AG04449 (cell line): Measurements from ENCODE around the gene ARL15.

Experiments used
- CTCF ChIA-PET: fragments of 350-600 bp; formaldehyde crosslinking; extraction: SDS; loops from one replicate; lab custom pipeline; 2021; ENCODE audit warnings: antibody characterized with exemption; lab: Yijun Ruan, JAX
- POLR2A ChIA-PET: fragments of 400-600, 350-600 bp; formaldehyde crosslinking; extraction: SDS; loops from one replicate; lab custom pipeline; 2020; ENCODE audit warnings: antibody characterized with exemption, inconsistent platforms; lab: Yijun Ruan, JAX
- DNase-seq: peaks from one replicate; pipeline ENCODE4 v3.0.0-alpha.2; 2010; ENCODE audit warnings: low read depth, low spot score
- H3K4me3 ChIP-seq: 2 replicates; pipeline ENCODE4 v1.5.1; 2011; ENCODE audit warnings: low read depth, mild to moderate bottlenecking, control low read depth, low read length
- TF ChIP-seq, protein P1 (sequence below): IDR thresholded peaks from one replicate; pipeline ENCODE4 v1.5.1; 2011; ENCODE audit warnings: mild to moderate bottlenecking, moderate library complexity, low read length, control low read depth, inconsistent platforms; ENCODE audit not compliant: insufficient read depth; ENCODE audit errors: missing control alignments

ARL15 gene

DNA sequence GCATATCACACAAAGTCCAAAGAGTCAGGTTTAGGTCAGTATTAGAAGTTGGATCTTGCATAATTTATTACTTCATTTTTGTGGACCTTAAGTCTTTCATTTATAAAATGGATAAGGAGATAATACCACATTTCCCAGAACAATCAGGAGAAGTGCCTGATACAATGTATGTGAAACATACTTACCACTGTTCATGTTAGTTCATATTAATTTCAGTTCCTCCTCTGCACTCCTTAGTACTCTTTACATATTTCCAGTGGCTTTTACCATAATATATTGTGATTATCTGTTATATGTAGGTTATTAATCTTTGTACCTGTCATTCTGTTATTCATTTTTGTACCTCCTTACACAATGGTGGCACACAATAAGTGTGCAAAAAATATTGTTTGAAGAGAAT lies 214.4 kb downstream of the ARL15 start:
- ChIA-PET CTCF (no interaction called here), POLR2A (no interaction called here)
- H3K4me3 ChIP-seq: no peak overlapping the region
- no peak for DNase-seq
- TF ChIP-seq, protein P1, sequence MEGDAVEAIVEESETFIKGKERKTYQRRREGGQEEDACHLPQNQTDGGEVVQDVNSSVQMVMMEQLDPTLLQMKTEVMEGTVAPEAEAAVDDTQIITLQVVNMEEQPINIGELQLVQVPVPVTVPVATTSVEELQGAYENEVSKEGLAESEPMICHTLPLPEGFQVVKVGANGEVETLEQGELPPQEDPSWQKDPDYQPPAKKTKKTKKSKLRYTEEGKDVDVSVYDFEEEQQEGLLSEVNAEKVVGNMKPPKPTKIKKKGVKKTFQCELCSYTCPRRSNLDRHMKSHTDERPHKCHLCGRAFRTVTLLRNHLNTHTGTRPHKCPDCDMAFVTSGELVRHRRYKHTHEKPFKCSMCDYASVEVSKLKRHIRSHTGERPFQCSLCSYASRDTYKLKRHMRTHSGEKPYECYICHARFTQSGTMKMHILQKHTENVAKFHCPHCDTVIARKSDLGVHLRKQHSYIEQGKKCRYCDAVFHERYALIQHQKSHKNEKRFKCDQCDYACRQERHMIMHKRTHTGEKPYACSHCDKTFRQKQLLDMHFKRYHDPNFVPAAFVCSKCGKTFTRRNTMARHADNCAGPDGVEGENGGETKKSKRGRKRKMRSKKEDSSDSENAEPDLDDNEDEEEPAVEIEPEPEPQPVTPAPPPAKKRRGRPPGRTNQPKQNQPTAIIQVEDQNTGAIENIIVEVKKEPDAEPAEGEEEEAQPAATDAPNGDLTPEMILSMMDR: no peak

DNA sequence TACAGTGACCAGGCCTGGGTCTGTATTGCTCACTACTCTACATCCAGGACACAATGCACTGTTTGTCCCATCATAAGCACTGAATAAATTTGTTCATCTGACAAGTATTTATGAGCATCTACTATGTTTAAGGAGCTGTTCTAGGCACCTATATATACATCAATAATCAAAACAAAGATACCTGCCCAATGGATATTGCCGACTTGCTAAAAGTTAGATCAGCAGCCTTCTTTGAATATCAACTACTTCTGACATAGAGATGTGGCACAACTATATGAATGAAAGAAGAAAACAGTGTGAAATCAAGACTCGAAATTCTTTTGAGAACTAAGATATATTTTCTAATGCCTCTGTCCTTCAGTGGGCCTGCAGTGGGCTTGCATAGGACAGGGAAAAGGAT lies 215.7 kb downstream of the ARL15 start:
- ChIA-PET CTCF (no interaction called here), POLR2A (interaction anchor here (0.5 kb wide), 1 partner anchor 116 kb away, joined by 4 read pairs; no protein-coding TSS in a partner anchor)
- TF ChIP-seq, protein P1: no peak
- no peak overlapping the region for H3K4me3 ChIP-seq
- DNase-seq: no peak

DNA sequence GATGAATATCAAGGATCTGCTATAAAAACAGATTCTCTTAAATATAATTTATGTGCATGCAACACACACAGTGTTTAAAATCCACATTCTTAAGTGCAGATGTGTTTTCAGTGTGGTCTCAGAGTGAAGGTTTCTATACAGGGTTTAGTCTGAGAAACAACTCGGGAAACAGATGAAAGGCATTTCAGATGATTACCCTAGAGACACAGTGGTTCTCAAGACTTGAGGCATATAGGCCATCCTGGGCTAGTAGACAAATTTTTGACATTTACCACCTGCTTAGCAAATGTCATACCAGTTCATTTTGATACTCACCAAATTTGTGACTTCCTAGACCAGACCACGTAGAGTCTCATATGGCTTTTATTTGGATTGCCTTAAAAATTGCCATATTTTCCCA lies 216.5 kb downstream of the ARL15 start:
- H3K4me3 ChIP-seq: no peak overlapping the region
- no peak for DNase-seq
- CTCF ChIA-PET: no interaction called here
- TF ChIP-seq, protein P1: no peak
- POLR2A ChIA-PET: no interaction called here

DNA sequence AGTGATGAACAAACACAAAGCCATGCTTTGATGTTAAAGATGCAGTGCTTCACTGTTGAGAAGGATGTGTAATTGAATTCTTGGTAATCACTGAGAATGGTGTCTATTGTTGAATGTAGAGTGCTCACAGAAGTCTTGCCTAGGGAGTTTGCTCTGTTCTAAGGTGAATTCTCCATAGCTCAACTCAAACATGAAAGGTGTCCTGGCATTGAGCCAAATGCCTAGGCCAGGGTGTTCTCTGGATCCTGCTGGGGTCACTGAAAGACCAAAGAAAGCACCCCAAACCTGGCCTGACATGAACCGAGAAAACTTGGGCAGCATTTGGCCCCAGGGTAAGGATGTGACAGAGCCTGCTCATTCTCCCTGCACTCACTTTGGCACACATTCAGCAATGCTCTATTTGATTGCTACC lies 217.3 kb downstream of the ARL15 start:
- CTCF ChIA-PET: no interaction called here
- TF ChIP-seq, protein P1: no peak
- H3K4me3 ChIP-seq: no peak overlapping the region
- POLR2A ChIA-PET: no interaction called here
- no peak for DNase-seq

DNA sequence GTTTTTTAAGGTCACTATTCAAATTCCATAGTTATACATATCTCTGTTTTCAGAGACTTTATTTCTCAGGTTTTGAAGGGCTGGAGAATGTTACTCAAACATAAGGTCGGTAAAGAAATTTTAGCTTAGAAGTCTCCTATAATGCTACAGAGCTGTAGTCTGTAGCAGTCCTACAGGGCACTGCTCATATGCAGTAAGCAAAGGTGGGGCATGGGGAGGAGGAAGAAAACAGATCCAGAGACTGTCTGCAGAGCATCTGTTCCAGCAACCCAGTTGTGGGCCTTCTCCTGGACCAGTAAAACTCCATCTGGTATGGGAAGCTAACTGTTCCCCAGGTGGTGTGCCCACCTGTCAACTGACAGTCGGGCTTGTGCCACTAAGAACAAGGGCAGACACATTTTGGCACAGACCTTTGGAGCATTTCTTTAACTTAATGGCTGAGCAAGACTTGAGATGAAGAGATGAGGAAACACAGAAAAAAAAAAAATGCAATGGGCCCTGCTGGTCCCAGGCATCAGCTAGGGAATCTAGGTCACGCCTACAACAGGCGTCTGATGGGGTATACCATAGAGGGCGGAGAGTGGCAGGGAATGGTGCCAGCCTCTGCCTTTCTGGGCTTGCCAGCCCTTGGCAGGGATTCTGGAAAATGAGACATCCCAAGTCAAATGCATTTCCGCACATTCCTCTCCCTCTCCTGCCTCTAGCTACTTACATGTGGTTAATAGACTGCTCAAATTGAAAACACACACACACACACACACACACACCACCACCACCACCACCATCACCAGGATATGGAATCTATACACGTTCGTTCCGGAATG lies 218.9 kb downstream of the ARL15 start:
- CTCF ChIA-PET: no interaction called here
- POLR2A ChIA-PET: interaction anchor here (0.6 to 1.3 kb wide), 2 partner anchors 28 to 840 kb away, joined by 3 to 4 read pairs; no protein-coding TSS in a partner anchor
- TF ChIP-seq, protein P1: no peak
- no peak overlapping the region for H3K4me3 ChIP-seq
- DNase-seq: no peak

DNA sequence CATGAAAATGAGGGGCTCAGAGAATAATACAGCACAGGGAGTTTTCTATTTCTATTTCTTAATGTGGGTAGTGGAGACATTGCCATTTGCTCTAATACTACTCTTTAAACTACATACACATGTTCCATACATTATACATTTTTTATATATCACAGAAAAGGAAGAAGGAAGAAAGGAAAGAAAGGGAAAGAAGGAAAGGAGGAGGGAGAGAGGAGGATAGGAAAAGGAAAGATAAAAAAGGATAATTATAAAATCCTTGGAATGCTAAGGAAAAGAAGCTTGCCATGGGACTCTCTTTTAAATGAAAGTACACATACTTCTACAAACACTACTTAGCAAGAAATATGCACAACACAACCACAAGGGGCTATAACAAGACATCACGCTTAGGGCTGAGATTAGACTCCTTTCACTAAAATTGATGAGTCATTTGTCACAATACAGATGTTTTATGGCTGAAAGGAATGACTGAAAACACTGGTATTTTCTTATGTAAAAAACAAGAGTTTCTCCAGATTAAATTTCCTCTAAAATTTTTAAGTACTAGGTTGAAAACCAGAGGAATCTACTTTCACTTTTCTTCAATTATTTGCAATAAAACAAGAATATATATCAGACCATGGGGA lies 219.8 kb downstream of the ARL15 start:
- peak; percentile 75 for DNase-seq

More for the DNA sequence above, 219.8 kb downstream of the ARL15 start:
- TF ChIP-seq, protein P1: peak; percentile 32
- ChIA-PET POLR2A (no interaction called here), CTCF (no interaction called here)
- no peak overlapping the region for H3K4me3 ChIP-seq
